Urinary bladder (tissue), 4 donors: Measurements from ENCODE around the gene CCDC157. TPM values are rescaled to one million over a fixed set of nuclear protein-coding genes. Genes with fewer than 3 reads are reported as not detected.

Experiments used
- DNase-seq: peaks from one replicate; pipeline ENCODE4 v3.0.0-alpha.2; 2015; ENCODE audit errors: extremely low spot score
- H3K27ac ChIP-seq: one replicate; pipeline ENCODE4 v1.5.1; 2013; ENCODE audit warnings: low read depth, mild to moderate bottlenecking, moderate library complexity
- H3K36me3 ChIP-seq: one replicate; pipeline ENCODE4 v1.6.1; 2013; ENCODE audit warnings: mild to moderate bottlenecking, moderate library complexity; ENCODE audit not compliant: insufficient read depth
- H3K4me1 ChIP-seq: one replicate; pipeline ENCODE4 v1.6.1; 2013; ENCODE audit warnings: mild to moderate bottlenecking, moderate library complexity; ENCODE audit not compliant: insufficient read depth
- H3K4me3 ChIP-seq: one replicate; pipeline ENCODE4 v1.5.1; 2013; ENCODE audit warnings: low read depth, low read length
- WGBS: extraction: QIAGEN DNeasy Blood & Tissue Kit; methylation state at CpG from one replicate; pipeline ENCODE4 v1.1.7; 2013; 5-methylcytosine and 5-hydroxymethylcytosine counted together
- polyA plus RNA-seq: library from polyadenylated mRNA; stranded (reverse); fragments of 200-250 nt; gene quantifications from one replicate; pipeline ENCODE4 v1.2.3, GENCODE V29; 2013
- total RNA-seq: library from RNA; depleted of rRNA; stranded (reverse); fragments of >200 nt; gene quantifications from one replicate; pipeline ENCODE4 v1.2.3, GENCODE V29; 2014
- donor health status: healthy with polysubstance abuse.
- donor health status: healthy.

CCDC157 gene
- total RNA-seq (2.1 TPM), polyA plus RNA-seq (2.0 TPM)

DNA sequence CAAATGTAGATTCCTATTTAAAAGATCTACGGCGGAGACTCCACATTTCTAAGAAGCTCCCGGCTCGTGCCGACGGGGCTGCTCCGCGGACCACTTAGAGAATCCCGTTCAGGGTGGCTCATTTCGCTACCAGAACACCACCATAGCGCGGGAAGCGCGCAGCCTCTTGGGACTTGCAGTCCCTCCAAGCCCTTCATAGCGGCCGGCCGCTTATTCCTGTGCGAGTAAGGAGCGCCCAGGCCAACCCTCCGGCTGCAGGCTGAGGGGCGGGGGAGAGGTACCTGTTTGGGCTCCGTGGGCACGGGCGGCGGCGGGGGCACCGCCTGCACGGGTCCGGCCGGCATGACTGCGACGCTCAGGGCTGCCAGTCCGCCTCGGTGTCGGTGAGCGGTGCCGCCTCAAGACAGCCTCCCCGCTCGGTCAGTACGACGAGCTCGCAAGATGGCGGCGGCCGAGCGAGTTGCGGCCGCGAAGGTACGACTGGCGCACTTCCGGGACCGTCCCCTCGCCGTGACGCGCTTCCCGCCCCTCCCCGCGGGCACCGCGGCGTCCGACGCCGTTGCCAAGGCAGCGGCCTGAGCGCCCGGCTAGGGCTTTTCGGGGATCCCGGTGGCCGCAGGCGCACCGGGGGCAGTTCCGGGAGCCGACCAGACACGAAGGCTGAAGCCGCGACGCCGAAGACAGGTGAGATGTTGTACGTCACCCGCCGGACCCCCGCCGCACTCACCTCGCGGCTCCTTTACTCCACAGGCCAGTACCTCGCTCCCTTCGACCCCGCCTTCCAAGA is at the start of gene CCDC157, which contains the start of gene SF3A1:
CCDC157 (plus strand) TSS at position 559 of the 787 bp plus-strand sequence. CDS start 8,994 bp downstream, outside the sequence.
SF3A1 (minus strand) TSS at position 446 of the 787 bp plus-strand sequence; CDS start at position 344, 102 bp downstream.
- Histone ChIP-seq H3K36me3 (peaks cover 8% of the 10 kb centered on the region), H3K4me1 (peaks cover 5% of the 10 kb centered on the region), H3K4me3 (peak within 1 kb of the TSS; percentile 83), H3K27ac (peak within 1 kb of the TSS; percentile 99)
- under 1% methylated on average over 91 of the region's 91 CpGs for WGBS
- peak; percentile 73 for DNase-seq

DNA sequence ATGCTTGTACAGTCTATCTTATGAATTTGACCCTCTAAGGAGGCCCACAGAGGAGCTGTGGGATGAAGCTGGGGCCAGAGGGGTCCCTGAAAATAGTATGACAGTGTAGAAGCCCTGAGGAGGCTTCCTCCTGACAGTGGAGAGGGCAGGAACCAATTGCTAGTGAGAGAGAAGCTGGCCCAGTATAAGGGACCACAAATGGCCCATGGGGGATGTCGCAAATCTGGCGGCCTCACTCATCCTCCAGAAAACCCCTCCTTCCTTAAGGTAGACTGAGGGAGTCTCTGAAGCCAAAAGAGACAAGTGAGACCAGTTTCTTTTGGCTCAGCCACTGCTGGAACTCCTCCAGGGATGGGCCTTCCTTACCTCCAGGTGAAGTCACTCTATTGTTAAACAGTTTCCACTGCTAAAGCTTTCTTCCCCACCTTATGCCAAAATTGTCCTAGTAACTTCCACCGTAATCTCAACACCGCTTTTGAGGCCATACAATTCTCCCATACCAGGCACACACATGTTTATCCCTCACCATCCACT is 49.7 kb upstream of the CCDC157 start:
- Histone ChIP-seq H3K27ac (no peak overlapping the region), H3K4me1 (no peaks in the 10 kb centered on the region), H3K36me3 (no peaks in the 10 kb centered on the region), H3K4me3 (no peak overlapping the region)
- WGBS: 83% methylated on average over 4 of the region's 4 CpGs
- DNase-seq: no peak

DNA sequence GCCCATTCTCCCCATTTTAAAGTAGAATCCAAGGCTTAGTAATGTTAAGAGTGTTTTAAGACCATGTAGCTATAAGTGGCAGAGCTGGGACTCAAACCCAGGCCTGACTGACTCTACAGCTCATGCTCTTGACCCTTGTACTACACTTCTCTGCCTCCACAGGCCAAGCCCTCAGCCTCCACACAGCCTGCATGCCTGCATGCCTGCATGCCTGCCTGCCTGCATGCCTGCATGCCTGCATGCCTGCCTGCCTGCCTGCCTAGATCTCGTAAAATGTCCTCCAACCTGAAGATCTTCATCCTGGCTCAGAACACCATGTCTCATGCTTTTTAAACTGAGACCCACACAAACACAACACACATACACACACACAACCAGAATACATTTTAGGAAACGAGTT is 48.7 kb upstream of the CCDC157 start:
- H3K4me3 ChIP-seq: no peak overlapping the region
- H3K4me1 ChIP-seq: no peaks in the 10 kb centered on the region
- no peaks in the 10 kb centered on the region for H3K36me3 ChIP-seq
- 58% methylated on average over 2 of the region's 2 CpGs for WGBS
- DNase-seq: no peak
- no peak overlapping the region for H3K27ac ChIP-seq

DNA sequence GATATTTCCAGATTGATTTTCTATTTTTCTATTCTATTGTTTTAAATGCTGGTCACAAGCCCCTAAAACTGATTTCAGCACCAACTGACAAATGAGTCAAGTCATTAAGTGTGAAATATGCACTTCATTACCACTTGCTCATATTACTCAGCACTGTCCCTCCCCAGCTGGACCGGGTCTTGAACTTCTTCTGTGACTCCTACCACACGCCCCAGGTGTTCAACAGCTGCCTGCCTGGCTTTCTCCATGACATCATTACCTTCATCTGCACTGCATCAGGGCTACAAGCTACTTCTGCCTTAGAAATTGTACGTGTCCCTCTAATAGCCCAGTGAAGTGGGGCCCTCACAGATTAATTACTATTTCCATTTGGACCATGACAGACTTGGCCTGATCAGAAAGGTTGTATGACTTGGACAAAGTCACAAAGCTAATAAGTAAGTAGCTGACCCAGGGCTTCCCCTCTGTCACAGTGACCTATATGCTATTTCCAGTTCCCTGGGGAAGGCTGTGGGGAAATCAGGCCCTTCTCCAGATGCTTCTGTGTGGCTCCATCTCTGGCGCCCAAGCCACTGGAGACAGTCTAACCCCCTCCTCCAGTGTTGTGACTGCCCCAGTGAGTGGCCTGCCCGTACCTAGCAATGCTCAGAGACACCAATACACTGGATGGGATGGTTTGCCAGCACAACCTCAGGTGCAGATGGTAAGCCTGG is 48.1 kb upstream of the CCDC157 start:
- 72% methylated on average over 5 of the region's 5 CpGs for WGBS
- H3K36me3 ChIP-seq: no peaks in the 10 kb centered on the region
- H3K4me1 ChIP-seq: no peaks in the 10 kb centered on the region
- H3K4me3 ChIP-seq: no peak overlapping the region
- H3K27ac ChIP-seq: no peak overlapping the region
- no peak for DNase-seq

DNA sequence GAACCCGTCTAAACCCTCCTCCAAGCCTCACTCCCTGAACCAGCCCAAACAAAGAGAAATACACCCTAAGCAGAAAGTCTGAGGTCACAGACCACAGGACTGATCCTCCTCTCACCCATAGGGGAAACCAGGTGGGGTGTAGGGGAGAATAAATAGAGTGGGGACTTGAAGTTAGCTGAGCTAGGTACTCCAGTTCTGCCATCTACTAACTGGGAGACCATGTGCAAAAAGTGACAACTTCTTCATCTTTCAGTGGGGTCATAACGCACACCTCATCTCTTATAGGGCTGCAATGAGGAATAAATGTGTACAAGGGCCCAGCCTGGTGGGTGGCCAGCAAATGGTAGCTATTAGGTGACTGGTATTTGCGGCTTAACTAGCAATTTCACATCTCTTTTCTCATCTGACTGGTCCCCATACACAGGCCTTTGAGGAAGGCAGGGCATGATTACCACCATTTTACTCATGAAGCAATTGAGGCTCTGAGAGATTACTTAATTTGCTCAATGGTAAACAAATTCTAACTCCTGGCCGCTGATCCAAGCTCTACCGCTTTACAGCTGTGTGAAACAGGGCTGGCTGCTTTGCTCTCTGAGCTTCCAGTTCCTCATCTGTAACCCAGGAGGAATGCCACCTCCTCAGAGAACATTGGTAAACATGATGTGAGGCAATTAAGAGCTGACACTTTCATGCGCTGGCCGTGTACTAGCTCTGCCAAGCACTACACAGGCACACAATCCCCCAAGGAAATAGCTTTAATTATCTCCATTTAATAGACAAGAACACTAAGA is 46.7 kb upstream of the CCDC157 start:
- no peaks in the 10 kb centered on the region for H3K36me3 ChIP-seq
- peak overlapping the region; percentile 68 for H3K27ac ChIP-seq
- H3K4me1 ChIP-seq: no peaks in the 10 kb centered on the region
- H3K4me3 ChIP-seq: no peak overlapping the region
- DNase-seq: no peak
- 46% methylated on average over 7 of the region's 7 CpGs for WGBS

DNA sequence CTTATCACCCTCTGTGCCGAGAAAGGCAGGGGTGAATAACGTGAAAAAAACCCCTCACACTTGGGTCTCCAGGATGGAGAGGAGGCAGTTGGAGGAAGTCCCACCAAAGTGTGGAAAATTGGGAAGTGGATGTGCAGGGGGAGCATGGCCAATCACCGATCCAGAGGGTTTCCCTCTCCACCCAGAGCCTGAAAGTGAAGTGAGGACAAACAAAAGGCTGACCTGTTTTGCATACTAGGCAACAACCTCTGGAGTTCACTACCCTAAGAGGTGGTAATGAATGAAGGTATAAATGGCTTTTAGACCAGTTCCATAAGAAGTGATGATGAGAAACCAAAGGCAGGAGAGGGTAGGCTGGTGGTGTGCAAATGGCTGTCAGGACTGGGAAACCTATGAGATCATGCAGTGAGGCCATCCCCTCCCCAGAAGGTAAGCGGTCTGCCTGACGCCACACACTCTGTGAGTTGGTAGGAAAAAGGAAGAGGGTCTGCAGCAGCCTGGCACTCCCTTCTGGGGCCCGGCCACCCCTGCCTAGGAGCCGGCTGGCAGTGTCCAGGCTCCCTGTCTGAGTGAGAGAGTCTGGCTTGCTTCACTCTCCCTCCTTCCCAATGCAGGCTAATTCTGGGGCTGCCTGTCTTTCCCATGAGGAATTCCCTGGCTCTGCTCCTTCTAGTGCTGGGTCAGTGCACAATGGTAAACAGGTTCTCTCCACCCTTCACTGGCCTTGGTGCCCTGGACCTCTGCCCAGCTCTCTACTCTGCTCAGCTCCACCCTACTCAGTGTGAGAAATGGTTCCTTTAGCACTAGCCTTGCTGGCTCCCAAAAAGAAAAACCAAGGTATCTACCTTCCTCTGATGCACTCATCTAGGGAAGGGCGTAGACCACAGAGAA is 45.7 kb upstream of the CCDC157 start:
- DNase-seq: no peak
- 43% methylated on average over 8 of the region's 8 CpGs for WGBS
- peak overlapping the region; percentile 68 for H3K27ac ChIP-seq
- no peak overlapping the region for H3K4me3 ChIP-seq
- no peaks in the 10 kb centered on the region for H3K36me3 ChIP-seq
- no peaks in the 10 kb centered on the region for H3K4me1 ChIP-seq

DNA sequence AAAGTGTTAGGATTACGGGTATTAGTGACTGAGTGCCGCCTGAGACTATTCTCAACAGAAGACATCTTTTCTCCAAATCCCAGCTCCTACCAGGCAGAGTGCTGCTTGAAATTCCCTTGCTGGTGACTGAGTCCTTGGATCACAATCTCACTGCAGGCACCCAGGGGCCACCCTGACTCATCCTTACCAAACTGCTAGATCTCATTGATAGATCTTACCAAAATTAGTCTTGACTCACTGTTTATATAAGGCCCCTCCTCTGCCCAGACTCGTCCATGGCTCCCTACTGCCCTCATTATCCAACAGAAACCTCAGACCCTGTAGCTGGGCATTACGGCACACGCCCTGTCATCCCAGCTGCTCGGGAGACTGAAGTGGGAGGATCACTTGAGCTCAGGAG is 44.8 kb upstream of the CCDC157 start:
- Histone ChIP-seq H3K4me1 (no peaks in the 10 kb centered on the region), H3K36me3 (no peaks in the 10 kb centered on the region), H3K4me3 (no peak overlapping the region), H3K27ac (peak overlapping the region; percentile 14)
- DNase-seq: no peak
- WGBS: 70% methylated on average over 6 of the region's 6 CpGs

DNA sequence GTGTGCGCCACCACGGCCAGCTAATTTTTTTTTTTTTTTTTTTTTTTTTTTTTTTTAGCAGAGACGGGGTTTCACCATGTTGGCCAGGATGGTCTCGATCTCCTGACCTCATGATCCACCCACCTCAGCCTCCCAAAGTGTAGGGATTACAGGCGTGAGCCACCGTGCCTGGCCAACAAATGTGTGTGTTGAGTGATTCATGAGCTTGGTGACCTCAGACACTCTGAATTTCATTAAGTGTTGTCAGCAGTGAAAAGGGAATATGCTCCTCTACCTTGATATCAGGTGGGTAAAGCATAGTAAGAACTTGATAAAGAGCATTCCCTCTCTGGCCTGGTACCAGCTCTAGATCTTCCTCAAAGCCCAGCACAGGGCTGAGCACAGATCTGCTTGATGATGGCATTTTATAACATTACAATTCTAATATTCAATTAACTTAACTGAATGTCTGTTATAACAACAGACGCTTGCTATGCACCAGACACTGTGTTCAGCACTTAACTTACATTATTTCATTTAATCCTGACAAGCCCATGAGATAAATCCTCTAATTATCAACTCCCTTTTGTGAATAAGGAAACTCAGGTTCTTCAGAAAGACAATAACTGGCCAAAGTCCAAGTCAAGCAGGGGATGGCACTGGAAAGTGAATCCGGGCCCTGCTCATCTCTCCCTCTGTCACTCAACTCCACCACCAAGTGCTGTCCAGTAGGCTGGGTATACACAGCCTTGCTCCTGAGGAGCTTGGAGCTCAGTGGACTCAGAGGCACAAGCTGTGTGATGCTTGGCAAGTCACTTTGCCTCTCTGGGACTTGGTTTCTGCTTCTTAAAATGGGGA is 43.1 kb upstream of the CCDC157 start:
- Histone ChIP-seq H3K4me1 (no peaks in the 10 kb centered on the region), H3K4me3 (no peak overlapping the region), H3K27ac (peak overlapping the region; percentile 11), H3K36me3 (no peaks in the 10 kb centered on the region)
- 79% methylated on average over 6 of the region's 8 CpGs for WGBS
- no peak for DNase-seq

DNA sequence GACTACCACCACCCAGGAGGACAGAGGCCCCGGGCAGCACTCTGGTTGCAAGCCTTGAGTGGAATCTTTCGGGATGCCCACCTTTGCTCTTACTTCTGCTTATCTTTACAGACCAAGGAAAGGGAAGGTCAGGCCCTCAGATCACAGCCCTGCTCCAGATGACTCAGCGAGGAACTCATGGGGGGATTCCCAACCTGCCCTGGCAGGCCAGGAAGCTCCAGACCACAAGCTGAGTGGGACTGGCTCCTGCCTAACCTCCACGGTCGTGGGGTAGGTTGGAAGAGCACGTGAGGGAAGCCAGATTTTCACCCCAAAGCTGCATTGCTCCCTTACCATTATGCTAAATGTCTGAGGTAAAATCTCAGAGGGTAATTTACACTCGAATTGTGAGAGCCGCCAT is 41.9 kb upstream of the CCDC157 start:
- 80% methylated on average over 8 of the region's 8 CpGs for WGBS
- Histone ChIP-seq H3K4me3 (no peak overlapping the region), H3K36me3 (no peaks in the 10 kb centered on the region), H3K27ac (no peak overlapping the region), H3K4me1 (no peaks in the 10 kb centered on the region)
- no peak for DNase-seq

DNA sequence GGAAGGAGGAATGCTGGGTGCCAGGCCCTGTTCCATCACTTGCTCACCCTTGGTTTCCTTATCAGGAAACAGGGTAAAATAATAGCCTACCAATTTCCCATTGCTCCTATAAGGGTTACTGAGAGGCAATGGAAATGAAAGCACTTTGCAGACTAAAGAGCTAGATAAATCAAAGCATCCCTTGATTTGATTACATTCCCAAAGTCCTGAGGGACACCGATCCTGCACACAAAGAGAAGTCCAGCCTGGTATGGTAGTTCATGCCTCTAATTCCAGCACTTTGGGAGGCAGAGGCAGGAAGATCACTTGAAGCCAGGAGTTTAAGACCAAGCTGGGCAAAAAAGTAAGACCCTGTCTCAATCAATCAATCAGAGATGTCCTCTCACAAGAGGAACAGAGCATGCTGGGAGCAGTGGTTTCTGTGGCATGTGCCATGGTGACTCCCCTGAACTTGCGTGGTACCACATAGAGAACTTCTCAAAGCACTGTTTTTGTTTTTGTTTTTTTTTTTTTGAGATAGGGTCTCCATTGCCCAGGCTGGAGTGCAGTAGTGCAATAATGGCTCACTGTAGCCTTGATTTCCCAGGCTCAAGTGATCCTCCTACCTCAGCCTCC is 40.7 kb upstream of the CCDC157 start:
- 65% methylated on average over 2 of the region's 2 CpGs for whole genome bisulfite sequencing
- H3K27ac ChIP-seq: no peak overlapping the region
- DNase-seq: no peak

DNA sequence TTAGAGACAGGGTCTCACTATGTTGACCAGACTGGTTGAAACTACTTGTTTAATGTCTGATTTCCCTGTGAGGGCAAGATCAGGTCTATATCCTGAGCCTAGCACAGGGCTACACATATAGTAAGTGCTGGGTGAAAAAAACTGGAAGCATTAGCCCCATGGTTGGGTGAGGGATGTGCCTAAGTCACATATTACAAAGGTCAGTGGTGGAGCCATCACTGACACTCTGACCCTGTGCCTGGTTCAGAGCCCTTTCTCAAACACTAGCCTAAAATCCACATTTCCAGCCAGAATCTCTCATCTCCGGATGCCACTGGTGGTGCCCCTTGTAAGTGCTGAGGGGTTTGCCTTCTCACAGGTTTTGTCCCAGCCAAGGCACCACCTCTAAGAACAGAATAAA is 39.0 kb upstream of the CCDC157 start:
- WGBS: 100% methylated on average over 1 of the region's 1 CpG
- Histone ChIP-seq H3K4me3 (no peak overlapping the region), H3K36me3 (no peaks in the 10 kb centered on the region), H3K27ac (no peak overlapping the region), H3K4me1 (no peaks in the 10 kb centered on the region)
- DNase-seq: no peak

More for the DNA sequence above, 40.7 kb upstream of the CCDC157 start:
- no peak overlapping the region for H3K4me3 ChIP-seq
- H3K36me3 ChIP-seq: no peaks in the 10 kb centered on the region
- no peaks in the 10 kb centered on the region for H3K4me1 ChIP-seq
